GM21619 (cell line): ENCODE measurements around the gene HES5.
"Not testable (repeated sequence)": the region's sequence is repeated elsewhere in the genome, so short reads cannot be mapped to it uniquely, and the experiment has no call there.

Experiments
- ATAC-seq: cut with Tn5 transposase; IDR thresholded peaks from one replicate; pipeline ENCODE4 v1.9.1; 2021; ENCODE audit not compliant: unreplicated experiment

The HES5 gene

GRCh38 chr1:2561446-2561845, 31.4 kb upstream of the HES5 start:
- no peak for ATAC-seq

- ATAC-seq, result no peak
Measured at GRCh38 chr1:2560299-2561073, 30.4 kb upstream of the HES5 start.

GRCh38 chr1:2559509-2560298, 29.6 kb upstream of the HES5 start:
- no peak for ATAC-seq

- ATAC-seq, result no peak
Measured at GRCh38 chr1:2558861-2559260, 28.8 kb upstream of the HES5 start.

- no peak for ATAC-seq
Measured at GRCh38 chr1:2558420-2558819, 28.4 kb upstream of the HES5 start.

GRCh38 chr1:2557482-2558400, 27.7 kb upstream of the HES5 start:
- no peak for ATAC-seq

GRCh38 chr1:2556678-2557481, 26.8 kb upstream of the HES5 start:
- peak; percentile 13 for ATAC-seq

GRCh38 chr1:2556277-2556677, 26.2 kb upstream of the HES5 start, which contains the start of gene TNFRSF14:
TSS of gene TNFRSF14 (plus strand) at chr1:2556371. CDS start at chr1:2556665, 294 bp downstream.
- ATAC-seq, result peak; percentile 25

- ATAC-seq, result peak; percentile 36
Measured at GRCh38 chr1:2555634-2556276, 25.7 kb upstream of the HES5 start.

- no peak for ATAC-seq
Measured at GRCh38 chr1:2554621-2555387, 24.7 kb upstream of the HES5 start.

- ATAC-seq, result no peak
Measured at GRCh38 chr1:2553871-2554620, 24.0 kb upstream of the HES5 start.

- ATAC-seq, result not testable (repeated sequence)
Measured at GRCh38 chr1:2553076-2553475, 23.0 kb upstream of the HES5 start.

GRCh38 chr1:2552189-2552588, 22.1 kb upstream of the HES5 start:
- ATAC-seq, result no peak

GRCh38 chr1:2551544-2551943, 21.5 kb upstream of the HES5 start:
- ATAC-seq, result not testable (repeated sequence)

GRCh38 chr1:2550309-2550861, 20.3 kb upstream of the HES5 start:
- ATAC-seq, result not testable (repeated sequence)

GRCh38 chr1:2549367-2550029, 19.4 kb upstream of the HES5 start:
- ATAC-seq, result not testable (repeated sequence)

GRCh38 chr1:2548068-2548589, 18.1 kb upstream of the HES5 start:
- no peak for ATAC-seq
